IPS-18c (cell line): ENCODE data around the gene DSN1.
"Not testable (repeated sequence)": the region's sequence is repeated elsewhere in the genome, so short reads cannot be mapped to it uniquely, and the experiment has no call there.

Experiments used
- H3K4me3 ChIP-seq: 2 replicates; pipeline ENCODE4 v1.7.0; 2013; ENCODE audit warnings: low read depth, mild to moderate bottlenecking, low read length, moderate library complexity; ENCODE audit not compliant: insufficient read depth
- H3K9me3 ChIP-seq: one replicate; pipeline ENCODE4 v1.6.1; 2013; ENCODE audit warnings: mild to moderate bottlenecking, low read length, moderate library complexity; ENCODE audit not compliant: control insufficient read depth, insufficient read depth

The DSN1 gene

GRCh38 chr20:36800410-36800809, 26.8 kb upstream of the DSN1 start:
- Histone ChIP-seq H3K4me3 (no peak overlapping the region), H3K9me3 (no peaks in the 10 kb centered on the region)

GRCh38 chr20:36799313-36799712, 25.8 kb upstream of the DSN1 start:
- H3K9me3 ChIP-seq, H3K4me3 ChIP-seq: not testable (repeated sequence)

GRCh38 chr20:36796875-36797274, 23.3 kb upstream of the DSN1 start:
- Histone ChIP-seq H3K4me3 (no peak overlapping the region), H3K9me3 (no peaks in the 10 kb centered on the region)

- H3K9me3 ChIP-seq, result no peaks in the 10 kb centered on the region
- H3K4me3 ChIP-seq, result no peak overlapping the region
These were observed 22.6 kb upstream of the DSN1 start for GRCh38 chr20:36796117-36796516.

GRCh38 chr20:36795691-36796090, 22.1 kb upstream of the DSN1 start:
- H3K9me3 ChIP-seq, result no peaks in the 10 kb centered on the region
- H3K4me3 ChIP-seq, result no peak overlapping the region

GRCh38 chr20:36794116-36794474, 20.5 kb upstream of the DSN1 start:
- Histone ChIP-seq H3K9me3 (no peaks in the 10 kb centered on the region), H3K4me3 (no peak overlapping the region)

- Histone ChIP-seq H3K9me3 (no peaks in the 10 kb centered on the region), H3K4me3 (no peak overlapping the region)
These were observed 19.9 kb upstream of the DSN1 start for GRCh38 chr20:36793294-36794115.

- Histone ChIP-seq H3K4me3 (no peak overlapping the region), H3K9me3 (no peaks in the 10 kb centered on the region)
These were observed 18.9 kb upstream of the DSN1 start for GRCh38 chr20:36792422-36792821.

GRCh38 chr20:36791862-36792261, 18.3 kb upstream of the DSN1 start:
- H3K9me3 ChIP-seq, result no peaks in the 10 kb centered on the region
- H3K4me3 ChIP-seq, result no peak overlapping the region

GRCh38 chr20:36786663-36787062, 13.1 kb upstream of the DSN1 start:
- no peak overlapping the region for H3K4me3 ChIP-seq
- H3K9me3 ChIP-seq, result no peaks in the 10 kb centered on the region

GRCh38 chr20:36786246-36786645, 12.7 kb upstream of the DSN1 start:
- H3K4me3 ChIP-seq, result no peak overlapping the region
- H3K9me3 ChIP-seq, result no peaks in the 10 kb centered on the region

GRCh38 chr20:36785308-36785707, 11.7 kb upstream of the DSN1 start:
- Histone ChIP-seq H3K4me3 (no peak overlapping the region), H3K9me3 (no peaks in the 10 kb centered on the region)

- no peaks in the 10 kb centered on the region for H3K9me3 ChIP-seq
- H3K4me3 ChIP-seq, result no peak overlapping the region
These were observed 11.3 kb upstream of the DSN1 start for GRCh38 chr20:36784900-36785299.

GRCh38 chr20:36784116-36784515, 10.6 kb upstream of the DSN1 start:
- H3K4me3 ChIP-seq, result no peak overlapping the region

GRCh38 chr20:36779656-36780025, 6.1 kb upstream of the DSN1 start:
- no peaks in the 10 kb centered on the region for H3K9me3 ChIP-seq
- H3K4me3 ChIP-seq, result no peak overlapping the region

More at GRCh38 chr20:36784116-36784515, 10.6 kb upstream of the DSN1 start:
- H3K9me3 ChIP-seq, result no peaks in the 10 kb centered on the region

GRCh38 chr20:36778831-36779655, 5.5 kb upstream of the DSN1 start:
- Histone ChIP-seq H3K4me3 (no peak overlapping the region), H3K9me3 (no peaks in the 10 kb centered on the region)

- Histone ChIP-seq H3K9me3 (no peaks in the 10 kb centered on the region), H3K4me3 (no peak overlapping the region)
These were observed 4.0 kb upstream of the DSN1 start for GRCh38 chr20:36777576-36777975.

- no peak overlapping the region for H3K4me3 ChIP-seq
- H3K9me3 ChIP-seq, result no peaks in the 10 kb centered on the region
These were observed 3.6 kb upstream of the DSN1 start for GRCh38 chr20:36777167-36777566.
